G401.6 (cell line): ENCODE measurements around the gene ROBO2.

Source experiments
- FAIRE-seq: peaks from 2 replicates; lab custom pipeline; 2012; peaks lifted over from hg19 to GRCh38; lab: Jason Lieb, UNC

Gene ROBO2

GRCh38 chr3:77690284-77690845 is 650.5 kb downstream of the ROBO2 start:
- FAIRE-seq: no peak

- FAIRE-seq: no peak
These were observed 653.2 kb downstream of the ROBO2 start for GRCh38 chr3:77693147-77693546.

GRCh38 chr3:77699125-77699691 is 659.3 kb downstream of the ROBO2 start:
- no peak for FAIRE-seq
